BJ (cell line): ENCODE measurements around the gene OPCML. TPM values are rescaled to one million over a fixed set of nuclear protein-coding genes. Genes with fewer than 3 reads are reported as not detected.

Source experiments
- CTCF ChIA-PET: fragments of 350-600 bp; formaldehyde crosslinking; extraction: SDS; loops from one replicate; lab custom pipeline; 2021; ENCODE audit warnings: antibody characterized with exemption, inconsistent platforms; lab: Yijun Ruan, JAX
- POLR2A ChIA-PET: fragments of 300-600 bp; sonication (Branson Sonifier 250); formaldehyde crosslinking; extraction: SDS; loops from one replicate; lab custom pipeline; 2021; ENCODE audit warnings: antibody characterized with exemption; lab: Charles Lee
- DNase-seq: peaks from one replicate; pipeline ENCODE4 v3.0.0-alpha.2; 2011; ENCODE audit warnings: low read depth
- H3K27me3 ChIP-seq: 2 replicates; pipeline ENCODE4 v1.6.0; 2011; ENCODE audit warnings: low read length; ENCODE audit not compliant: control insufficient read depth, insufficient read depth
- H3K36me3 ChIP-seq: 2 replicates; pipeline ENCODE4 v1.5.1; 2011; ENCODE audit warnings: low read length; ENCODE audit not compliant: control insufficient read depth, insufficient read depth
- H3K4me3 ChIP-seq: 2 replicates; pipeline ENCODE4 v1.5.1; 2011; ENCODE audit warnings: low read depth, mild to moderate bottlenecking, control low read depth, low read length
- CTCF ChIP-seq: IDR thresholded peaks from 2 replicates; pipeline ENCODE4 v1.5.1; 2011; ENCODE audit warnings: low read depth, mild to moderate bottlenecking, control low read depth, inconsistent platforms, low read length, moderate library complexity; ENCODE audit not compliant: insufficient read depth
- polyA plus RNA-seq: library from polyadenylated mRNA; depleted of rRNA; stranded (reverse); fragments of >200 nt; gene quantifications from 2 replicates; pipeline ENCODE4 v1.2.3, GENCODE V29; 2011

Gene OPCML
- polyA plus RNA-seq, 1 experiment = 2.0 TPM

- no peak for TF ChIP-seq CTCF
- ChIA-PET CTCF (no interaction called here), POLR2A (no interaction called here)
- no peaks in the 10 kb centered on the region for H3K27me3 ChIP-seq
- no peak overlapping the region for H3K4me3 ChIP-seq
- DNase-seq = no peak
- H3K36me3 ChIP-seq = no peaks in the 10 kb centered on the region
These were observed 182.3 kb downstream of the OPCML start for GRCh38 chr11:133350045-133350444.

DNA sequence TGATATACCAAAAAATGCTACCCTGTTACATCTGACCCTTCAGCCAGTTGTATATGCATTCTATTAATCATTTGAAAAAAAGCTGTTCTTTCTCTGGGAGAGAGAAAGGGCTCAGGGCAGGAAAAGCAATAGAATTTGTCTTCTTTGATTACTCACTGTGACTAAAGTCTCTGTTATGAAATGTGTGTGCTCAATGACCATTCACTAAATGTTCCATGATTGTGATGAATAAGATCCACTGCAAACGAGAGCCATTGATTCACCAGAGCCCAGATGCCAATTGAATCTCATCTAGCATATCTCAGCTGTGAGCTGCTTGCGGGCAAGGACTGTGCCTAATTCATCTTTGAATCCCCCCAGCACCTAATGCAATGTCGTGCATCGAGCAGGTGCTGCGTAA, 184.3 kb downstream of the OPCML start:
- POLR2A ChIA-PET = no interaction called here
- no peak for DNase-seq
- no peak for TF ChIP-seq CTCF
- no peak overlapping the region for H3K4me3 ChIP-seq
- no peaks in the 10 kb centered on the region for H3K27me3 ChIP-seq
- no peaks in the 10 kb centered on the region for H3K36me3 ChIP-seq
- CTCF ChIA-PET = no interaction called here

GRCh38 chr11:133346137-133346536, 186.2 kb downstream of the OPCML start:
- no peak for DNase-seq
- CTCF ChIA-PET = no interaction called here

GRCh38 chr11:133343951-133344350, 188.3 kb downstream of the OPCML start:
- ChIA-PET CTCF (no interaction called here), POLR2A (no interaction called here)
- TF ChIP-seq CTCF = no peak
- no peaks in the 10 kb centered on the region for H3K27me3 ChIP-seq
- no peak for DNase-seq
- no peak overlapping the region for H3K4me3 ChIP-seq
- no peaks in the 10 kb centered on the region for H3K36me3 ChIP-seq

More at GRCh38 chr11:133346137-133346536, 186.2 kb downstream of the OPCML start:
- no peak overlapping the region for H3K4me3 ChIP-seq
- POLR2A ChIA-PET = no interaction called here
- no peak for TF ChIP-seq CTCF
- no peaks in the 10 kb centered on the region for H3K27me3 ChIP-seq
- H3K36me3 ChIP-seq = no peaks in the 10 kb centered on the region

DNA sequence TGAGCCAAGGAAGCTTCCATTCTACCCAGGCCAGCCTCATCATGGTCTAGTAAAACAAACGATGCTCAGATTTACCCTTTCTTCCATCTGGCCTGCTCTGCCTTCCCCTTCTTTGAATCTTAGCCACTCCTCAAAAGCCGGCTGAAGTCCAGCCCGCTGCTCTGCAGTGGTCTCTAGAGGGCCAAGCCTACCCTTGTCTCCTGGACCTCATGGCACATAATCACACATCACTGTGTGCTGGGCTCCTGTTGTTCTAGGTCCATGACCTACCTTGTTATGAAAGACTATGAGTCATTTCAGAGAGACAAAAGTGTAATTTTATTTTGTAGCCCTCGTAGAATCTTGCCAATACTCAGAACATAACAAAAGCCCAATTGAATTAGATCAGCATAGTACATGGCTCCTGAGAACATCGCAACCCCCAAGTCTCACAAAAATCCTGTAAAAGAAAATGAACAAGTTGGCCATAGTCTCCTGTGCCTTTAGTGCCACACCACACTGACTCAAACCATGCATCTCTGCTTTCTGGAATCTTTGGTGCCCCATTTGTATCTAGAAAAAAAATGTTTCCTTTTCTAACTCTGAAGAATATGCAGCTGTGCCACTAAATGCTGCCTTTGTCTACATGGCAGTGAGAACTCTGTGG, 192.7 kb downstream of the OPCML start:
- no peak for TF ChIP-seq CTCF
- POLR2A ChIA-PET = no interaction called here
- CTCF ChIA-PET = no interaction called here
- no peak for DNase-seq
- no peak overlapping the region for H3K4me3 ChIP-seq
- H3K36me3 ChIP-seq = no peaks in the 10 kb centered on the region
- H3K27me3 ChIP-seq = no peaks in the 10 kb centered on the region
